ENCODE measurements around the gene EPB41L3. TPM values are rescaled to one million over a fixed set of nuclear protein-coding genes. Genes with fewer than 3 reads are reported as not detected.

The EPB41L3 gene
- total RNA-seq, 1 experiment from 2014 or later: 16.1 TPM

DNA sequence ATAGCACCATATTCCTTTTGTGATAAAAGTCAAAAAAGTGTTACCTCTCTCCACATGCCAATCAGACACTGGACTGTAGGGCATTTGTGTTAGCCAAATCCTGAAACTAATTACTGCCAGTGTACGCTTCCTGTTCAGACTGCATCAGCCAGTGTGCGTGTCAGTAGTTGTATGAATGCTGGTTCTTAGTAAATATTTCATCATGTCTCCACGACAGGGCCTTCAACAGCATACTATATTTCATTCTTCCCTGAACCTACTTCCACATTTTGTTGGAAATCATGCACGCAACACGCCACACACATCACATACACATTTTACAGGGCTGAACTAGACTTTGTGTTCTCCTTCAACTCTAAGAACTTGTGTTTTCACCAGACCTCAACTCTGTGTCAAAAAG, 77.5 kb downstream of the EPB41L3 start:
- Histone ChIP-seq H2AK5ac (ENCODE audit: insufficient read length, low read length) (no peak overlapping the region), H2BK12ac (ENCODE audit: insufficient read length, low read depth, low read length) (no peak overlapping the region), H4K5ac (ENCODE audit: insufficient read length, low read depth, low read length) (no peak overlapping the region), H2AFZ (ENCODE audit: low read length) (no peak overlapping the region), H4K20me1 (ENCODE audit: control insufficient read depth, insufficient read depth, insufficient read length) (no peaks in the 10 kb centered on the region), H2BK120ac (ENCODE audit: low read depth, low read length, poor library complexity, severe bottlenecking) (no peak overlapping the region), H3K23ac (ENCODE audit: insufficient read length, low read depth, low read length) (no peak overlapping the region), H3T11ph (ENCODE audit: low read length) (no peak overlapping the region), H4K8ac (replicated peaks; ENCODE audit: insufficient read length, low read depth, low read length) (no peak overlapping the region), H4K91ac (ENCODE audit: insufficient read length, low read depth, low read length) (no peak overlapping the region), H3K18ac (ENCODE audit: insufficient read length, low read depth, low read length) (no peak overlapping the region), H3K4me1 (ENCODE audit: insufficient read depth, low read length) (no peaks in the 10 kb centered on the region), H3K56ac (ENCODE audit: insufficient read length, low read depth, low read length) (no peak overlapping the region), H2BK15ac (ENCODE audit: low read depth, low read length) (no peak overlapping the region), H3K4me2 (ENCODE audit: insufficient read depth, insufficient read length, low read length) (no peak overlapping the region), H3K14ac (ENCODE audit: insufficient read depth, low read length) (no peak overlapping the region), H3K23me2 (ENCODE audit: insufficient read length, low read depth, low read length, poor library complexity, severe bottlenecking) (no peaks in the 10 kb centered on the region), H3K9me3 (ENCODE audit: control insufficient read depth, low read depth, low read length) (no peaks in the 10 kb centered on the region), H3K4ac (ENCODE audit: low read depth, low read length) (no peak overlapping the region), H2BK20ac (ENCODE audit: low read depth, low read length, poor library complexity, severe bottlenecking) (no peak overlapping the region), H3K79me2 (ENCODE audit: insufficient read depth, low read length) (no peaks in the 10 kb centered on the region), H3K9ac (ENCODE audit: extremely low read depth, insufficient read length, low read length) (no peak overlapping the region), H3K27ac (ENCODE audit: insufficient read length, low read depth, low read length) (no peak overlapping the region), H2BK5ac (ENCODE audit: insufficient read length, low read length) (no peak overlapping the region), H3K79me1 (ENCODE audit: insufficient read depth, low read depth, low read length, poor library complexity, severe bottlenecking) (no peaks in the 10 kb centered on the region), H3K27me3 (ENCODE audit: insufficient read depth, low read length) (no peaks in the 10 kb centered on the region)
- Mint-ChIP-seq H3K4me3 (no peak overlapping the region), H3K27me3 (ENCODE audit: low read depth) (no peaks in the 10 kb centered on the region), H3K4me1 (peaks cover 0 to 11% of the 10 kb centered on the region in 2 experiments; a peak in 2 of 4 replicates), H3K27ac (no peak overlapping the region), H3K36me3 (ENCODE audit: insufficient read depth in 1 of 3, low read depth in 3 of 3) (no peaks in the 10 kb centered on the region), H3K9me3 (no peaks in the 10 kb centered on the region)
- no CpG with 5 or more reads among the region's 5 CpGs for WGBS (ENCODE audit: extremely low coverage, insufficient read length, low lambda C conversion rate)
- DNase-seq: no peak
- TF ChIP-seq, protein P1, sequence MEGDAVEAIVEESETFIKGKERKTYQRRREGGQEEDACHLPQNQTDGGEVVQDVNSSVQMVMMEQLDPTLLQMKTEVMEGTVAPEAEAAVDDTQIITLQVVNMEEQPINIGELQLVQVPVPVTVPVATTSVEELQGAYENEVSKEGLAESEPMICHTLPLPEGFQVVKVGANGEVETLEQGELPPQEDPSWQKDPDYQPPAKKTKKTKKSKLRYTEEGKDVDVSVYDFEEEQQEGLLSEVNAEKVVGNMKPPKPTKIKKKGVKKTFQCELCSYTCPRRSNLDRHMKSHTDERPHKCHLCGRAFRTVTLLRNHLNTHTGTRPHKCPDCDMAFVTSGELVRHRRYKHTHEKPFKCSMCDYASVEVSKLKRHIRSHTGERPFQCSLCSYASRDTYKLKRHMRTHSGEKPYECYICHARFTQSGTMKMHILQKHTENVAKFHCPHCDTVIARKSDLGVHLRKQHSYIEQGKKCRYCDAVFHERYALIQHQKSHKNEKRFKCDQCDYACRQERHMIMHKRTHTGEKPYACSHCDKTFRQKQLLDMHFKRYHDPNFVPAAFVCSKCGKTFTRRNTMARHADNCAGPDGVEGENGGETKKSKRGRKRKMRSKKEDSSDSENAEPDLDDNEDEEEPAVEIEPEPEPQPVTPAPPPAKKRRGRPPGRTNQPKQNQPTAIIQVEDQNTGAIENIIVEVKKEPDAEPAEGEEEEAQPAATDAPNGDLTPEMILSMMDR (conservative IDR thresholded peaks at IDR 0.05): no peak

Measured in H9 (cell line).